ENCODE results near the gene FRA10AC1. TPM values are rescaled to one million over a fixed set of nuclear protein-coding genes. Genes with fewer than 3 reads are reported as not detected.

FRA10AC1 gene
- total and polyA plus RNA-seq, 10 of the 15 experiments (the other 5 are each of a cell fraction or from before 2014, with no cell fraction given), result 5.3 to 18.1 (median 9.9) TPM

- TF ChIP-seq SMARCA5 (IDR thresholded peaks at IDR 0.05), result peak; percentile 93; the same call in 1 of the 2 replicates
- no peak for TF ChIP-seq NFYA (IDR thresholded peaks at IDR 0.05; ENCODE audit: borderline replicate concordance, low read depth, low read length)
- TF ChIP-seq NRF1 (conservative IDR thresholded peaks at IDR 0.05; ENCODE audit: low read depth, low read length), result no peak
- TF ChIP-seq RCOR1 (conservative IDR thresholded peaks at IDR 0.05; ENCODE audit: low read depth, low read length), result no peak
- peak; percentile 89 for TF ChIP-seq HCFC1 (IDR thresholded peaks at IDR 0.05; ENCODE audit: low read length)
- TF ChIP-seq POU2F2 (IDR thresholded peaks at IDR 0.05; ENCODE audit: borderline replicate concordance, low read depth, low read length), result peak; percentile 91
- peak; percentile 87 for TF ChIP-seq CREM (IDR thresholded peaks at IDR 0.05; ENCODE audit: low read depth)
- TF ChIP-seq ZZZ3 (IDR thresholded peaks at IDR 0.05; ENCODE audit: control insufficient read depth, insufficient read length, low read depth), result peak; percentile 83
- peak; percentile 90 to 96 for TF ChIP-seq IKZF2 (IDR thresholded peaks at IDR 0.05)
- TF ChIP-seq RAD51 (IDR thresholded peaks at IDR 0.05), result peak; percentile 47; the same call in 1 of the 2 replicates
- 0 out of 2 replicates have a peak, but pooled peaks have one; percentile 47 for TF ChIP-seq E2F4 (IDR thresholded peaks at IDR 0.05; ENCODE audit: low read depth, low read length)
- TF ChIP-seq BCL11A (IDR thresholded peaks at IDR 0.05; ENCODE audit: low read depth, low read length), result no peak
- TF ChIP-seq RFX5 (IDR thresholded peaks at IDR 0.05; ENCODE audit: low read depth, low read length), result no peak; the same call in 1 of the 2 replicates
- peak; percentile 50 to 55 (median 54); a peak in 5 of 6 replicates for TF ChIP-seq CTCF (IDR thresholded peaks at IDR 0.05 in 2 of 3, conservative IDR thresholded peaks at IDR 0.05 in 1 of 3; ENCODE audit: control insufficient read depth in 2 of 3, extremely low read depth in 1 of 3, insufficient read depth in 1 of 3, low read depth in 3 of 3, low read length in 3 of 3)
- peak; percentile 70 for TF ChIP-seq SIX5 (IDR thresholded peaks at IDR 0.05; ENCODE audit: low read depth, low read length, severe bottlenecking)
- TF ChIP-seq ZNF592 (IDR thresholded peaks at IDR 0.05), result no peak
- TF ChIP-seq CHD4 (IDR thresholded peaks at IDR 0.05), result no peak
- TF ChIP-seq WRNIP1 (IDR thresholded peaks at IDR 0.05; ENCODE audit: borderline replicate concordance, low read depth, low read length), result peak; percentile 99; the same call in 1 of the 2 replicates
- peak; percentile 71; the same call in 1 of the 2 replicates for TF ChIP-seq TBL1XR1 (IDR thresholded peaks at IDR 0.05; ENCODE audit: low read depth, low read length)
- peak; percentile 62 for TF ChIP-seq MEF2B (IDR thresholded peaks at IDR 0.05; ENCODE audit: partially characterized antibody, poor library complexity, severe bottlenecking)
- TF ChIP-seq TCF7 (IDR thresholded peaks at IDR 0.05; ENCODE audit: borderline replicate concordance), result peak; percentile 76; the same call in 1 of the 2 replicates
- TF ChIP-seq FOXK2 (IDR thresholded peaks at IDR 0.05), result no peak
- peak; percentile 92 for TF ChIP-seq TARDBP (IDR thresholded peaks at IDR 0.05; ENCODE audit: borderline replicate concordance)
These were observed at the start of gene FRA10AC1 (continued) for GRCh38 chr10:93702210-93703001.
